Lung (tissue), 12 donors: Measurements from ENCODE around the gene SOX13. TPM values are rescaled to one million over a fixed set of nuclear protein-coding genes. Genes with fewer than 3 reads are reported as not detected.

Experiments used
- ATAC-seq: fragments of 200-7000 bp; cut with Tn5 transposase; one replicate; pipeline ENCODE4 v1.9.1; 2020; ENCODE audit warnings: moderate number of reproducible peaks; ENCODE audit not compliant: insufficient read depth, low FRiP score
- DNase-seq, 3 donors: peaks; one replicate each; pipeline ENCODE4 v3.0.0-alpha.2; 2013 to 2017
- H3K27ac ChIP-seq, 2 donors: one replicate each; pipeline ENCODE4 v1.5.1; 2013; ENCODE audit warnings: mild to moderate bottlenecking in 2 of 2, moderate library complexity in 2 of 2, control low read depth in 1 of 2, inconsistent platforms in 1 of 2, low read depth in 1 of 2, low read length in 1 of 2
- H3K27me3 ChIP-seq, 3 donors: one replicate each; pipeline ENCODE4 v1.5.1; 2013; ENCODE audit warnings: low read length in 2 of 3; ENCODE audit not compliant: control insufficient read depth in 3 of 3, insufficient read depth in 3 of 3
- H3K36me3 ChIP-seq, 4 donors: one replicate each; pipeline ENCODE4 v1.5.1; 2013; ENCODE audit warnings: low read length in 4 of 4, mild to moderate bottlenecking in 1 of 4, moderate library complexity in 1 of 4; ENCODE audit not compliant: control insufficient read depth in 4 of 4, insufficient read depth in 4 of 4
- H3K4me1 ChIP-seq, 5 donors: one replicate each; pipeline ENCODE4 v1.5.1; 2013; ENCODE audit warnings: low read length in 5 of 5, mild to moderate bottlenecking in 2 of 5, moderate library complexity in 1 of 5; ENCODE audit not compliant: control insufficient read depth in 5 of 5, insufficient read depth in 5 of 5
- H3K4me3 ChIP-seq: one replicate; pipeline ENCODE4 v1.5.1; 2013; ENCODE audit warnings: mild to moderate bottlenecking, control low read depth, moderate library complexity
- H3K9ac ChIP-seq, 2 donors: one replicate each; pipeline ENCODE4 v1.5.1; 2013; ENCODE audit warnings: low read length in 2 of 2, control low read depth in 1 of 2; ENCODE audit not compliant: insufficient read depth in 1 of 2
- H3K9me3 ChIP-seq, 4 donors: one replicate each; pipeline ENCODE4 v1.5.1; 2013; ENCODE audit warnings: low read length in 3 of 4, mild to moderate bottlenecking in 1 of 4, moderate library complexity in 1 of 4; ENCODE audit not compliant: control insufficient read depth in 4 of 4, insufficient read depth in 3 of 4
- CTCF ChIP-seq: IDR thresholded peaks from 2 replicates; pipeline ENCODE4 v1.5.1; 2012; ENCODE audit warnings: mild to moderate bottlenecking; ENCODE audit errors: control extremely low read depth, extremely low read depth
- WGBS, 2 donors: extraction: QIAGEN DNeasy Blood & Tissue Kit; methylation state at CpG; one replicate each; pipeline ENCODE4 v1.1.7; 2013; 5-methylcytosine and 5-hydroxymethylcytosine counted together
- polyA plus RNA-seq, 2 donors: library from polyadenylated mRNA; stranded (reverse); fragments of 200-250 nt; gene quantifications; one replicate each; pipeline ENCODE4 v1.2.1, GENCODE V29; 2013
- total RNA-seq, 2 donors: library from RNA; depleted of rRNA in 1 of 2; stranded (reverse); fragments of >200 nt in 1 of 2; gene quantifications; one replicate each; pipeline ENCODE4 v1.2.1, GENCODE V29; 2014 to 2021
- donor health status: control.
- donor health status: control.
- donor health status: Bipolar disorder and iron deficiency.
- donor health status: healthy.
- donor health status: DM: yes; HTN: yes; CAD: no.

The SOX13 gene
- total and polyA plus RNA-seq, 4 donors, result 14.7 to 52.6 (median 30.3) TPM

DNA sequence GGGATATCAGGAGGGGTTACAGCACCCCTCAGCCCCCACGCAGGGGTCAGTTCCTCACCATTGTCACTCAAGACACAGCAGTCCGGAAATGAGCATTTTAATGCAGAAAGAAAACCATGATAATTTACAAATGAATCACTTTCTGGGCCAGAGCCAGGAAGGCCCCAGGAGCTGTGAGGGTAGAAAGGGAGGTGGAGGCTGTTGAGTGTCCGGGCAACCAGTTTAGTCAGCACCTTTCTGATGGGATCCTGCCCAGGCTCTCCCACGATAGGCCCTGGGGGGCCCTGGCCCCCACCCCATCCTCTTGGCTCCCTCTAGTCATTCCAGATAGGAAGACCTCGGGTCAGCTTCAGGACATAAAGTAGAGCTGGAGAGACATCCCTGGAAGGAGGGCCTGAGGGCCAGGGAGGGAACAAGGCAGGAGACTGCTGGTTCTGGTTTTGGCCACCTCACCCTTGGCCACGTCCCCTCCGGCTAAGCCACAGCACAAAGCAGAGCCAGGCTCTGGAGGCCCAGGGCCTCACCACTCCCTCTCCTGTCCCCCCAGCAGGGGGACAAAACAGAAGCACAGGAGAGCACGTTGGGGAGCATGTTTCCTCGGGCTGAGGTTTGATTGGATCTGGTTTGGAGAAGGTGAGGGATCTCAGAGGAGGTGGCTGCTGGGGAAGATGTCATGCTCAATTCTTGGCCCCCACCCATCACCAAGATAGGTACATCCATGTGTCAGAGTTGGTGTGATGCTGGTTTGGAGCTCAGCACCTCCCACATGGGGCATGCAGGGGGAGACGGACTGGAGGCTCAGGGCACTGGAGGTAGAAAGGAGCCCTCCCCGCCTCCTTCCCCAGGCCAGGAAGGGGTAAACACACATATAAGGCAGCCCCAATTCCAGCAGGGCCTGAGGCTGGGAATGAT, 58.3 kb downstream of the SOX13 start:
- Histone ChIP-seq H3K27ac (peak overlapping the region in 1 of 2 donors; percentile 21), H3K36me3 (peaks cover 0 to 13% (median 3%) of the 10 kb centered on the region in 4 donors), H3K4me3 (no peak overlapping the region), H3K9me3 (no peaks in the 10 kb centered on the region), H3K27me3 (no peaks in the 10 kb centered on the region), H3K4me1 (peaks cover 0 to 26% (median 10%) of the 10 kb centered on the region in 5 donors), H3K9ac (no peak overlapping the region)
- no peak for ATAC-seq
- DNase-seq, result peak in 1 of 3 donors; percentile 38
- 65 to 83% methylated on average over 11 of the region's 11 CpGs for WGBS, 2 donors
- TF ChIP-seq CTCF, result no peak

- WGBS, 2 donors, result 90 to 97% methylated on average over 4 of the region's 4 CpGs
- Histone ChIP-seq H3K9ac (no peak overlapping the region), H3K27me3 (no peaks in the 10 kb centered on the region), H3K4me3 (no peak overlapping the region), H3K36me3 (peaks cover 0 to 6% (median 0%) of the 10 kb centered on the region in 4 donors), H3K27ac (no peak overlapping the region), H3K9me3 (no peaks in the 10 kb centered on the region), H3K4me1 (peaks cover 0 to 22% (median 10%) of the 10 kb centered on the region in 5 donors)
- TF ChIP-seq CTCF, result no peak
- DNase-seq (no peak), ATAC-seq (no peak)
Observed at GRCh38 chr1:204131978-204132377, 59.1 kb downstream of the SOX13 start.

DNA sequence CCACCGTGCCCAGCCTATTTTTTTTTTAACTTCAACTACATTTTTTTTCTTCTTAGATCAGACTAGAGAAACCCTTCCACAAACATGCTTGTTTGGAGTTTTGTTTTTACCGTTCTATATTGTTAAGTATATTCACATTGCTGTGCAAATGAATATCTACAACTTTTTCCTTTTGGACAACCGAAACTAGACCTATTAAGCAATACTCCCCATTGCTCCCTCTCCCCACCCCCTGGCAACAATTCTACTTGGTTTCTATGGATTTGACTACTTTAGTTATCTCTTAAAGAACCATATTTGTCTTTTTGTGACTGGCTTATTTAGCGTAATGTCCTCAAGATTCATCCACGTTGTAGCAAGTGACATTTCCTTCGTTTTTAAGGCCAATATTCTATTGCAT, 59.8 kb downstream of the SOX13 start:
- Histone ChIP-seq H3K36me3 (peaks cover 0 to 6% (median 0%) of the 10 kb centered on the region in 4 donors), H3K9ac (no peak overlapping the region), H3K9me3 (no peaks in the 10 kb centered on the region), H3K4me3 (no peak overlapping the region), H3K27me3 (no peaks in the 10 kb centered on the region), H3K4me1 (peaks cover 0 to 16% (median 6%) of the 10 kb centered on the region in 5 donors), H3K27ac (no peak overlapping the region)
- 79 to 90% methylated on average over 6 of the region's 6 CpGs for WGBS, 2 donors
- ATAC-seq (no peak), DNase-seq (no peak)
- TF ChIP-seq CTCF, result no peak
